Epithelial cell of esophagus (primary cell): ENCODE measurements around the gene CISTR.

Experiments used
- DNase-seq: peaks from one replicate; pipeline ENCODE4 v3.0.0; 2010; ENCODE audit warnings: low read depth
- H3K4me3 ChIP-seq: 2 replicates; pipeline ENCODE4 v1.5.1; 2011; ENCODE audit warnings: mild to moderate bottlenecking, low read length, control low read depth
- CTCF ChIP-seq: IDR thresholded peaks from 2 replicates; pipeline ENCODE4 v1.5.1; 2011; ENCODE audit warnings: low read depth, mild to moderate bottlenecking, low read length, control low read depth, inconsistent platforms; ENCODE audit not compliant: insufficient read depth; ENCODE audit errors: missing control alignments

CISTR gene

GRCh38 chr12:53751336-53752191, at the start of gene CISTR:
Gene CISTR (minus strand): TSS chr12:53751979.
- TF ChIP-seq CTCF, result no peak
- no peak for DNase-seq

GRCh38 chr12:53798575-53798974, 46.8 kb upstream of the CISTR start:
- TF ChIP-seq CTCF, result no peak
- no peak overlapping the region for H3K4me3 ChIP-seq
- DNase-seq, result no peak

More at GRCh38 chr12:53751336-53752191, at the start of gene CISTR:
- peak within 1 kb of the TSS; percentile 24 for H3K4me3 ChIP-seq

GRCh38 chr12:53795927-53796326, 44.1 kb upstream of the CISTR start:
- DNase-seq, result no peak
- no peak for TF ChIP-seq CTCF
- no peak overlapping the region for H3K4me3 ChIP-seq

GRCh38 chr12:53793221-53793620, 41.4 kb upstream of the CISTR start:
- no peak overlapping the region for H3K4me3 ChIP-seq
- TF ChIP-seq CTCF, result no peak
- no peak for DNase-seq

GRCh38 chr12:53791735-53792326, 40.1 kb upstream of the CISTR start:
- DNase-seq, result peak; percentile 37
- no peak overlapping the region for H3K4me3 ChIP-seq
- TF ChIP-seq CTCF, result peak; percentile 52

GRCh38 chr12:53789570-53789969, 37.8 kb upstream of the CISTR start:
- TF ChIP-seq CTCF, result no peak
- DNase-seq, result no peak
- H3K4me3 ChIP-seq, result no peak overlapping the region

- no peak overlapping the region for H3K4me3 ChIP-seq
Measured at GRCh38 chr12:53788892-53789291, 37.1 kb upstream of the CISTR start.

More at GRCh38 chr12:53788892-53789291, 37.1 kb upstream of the CISTR start:
- DNase-seq, result no peak
- TF ChIP-seq CTCF, result no peak
